Measurements from ENCODE around the gene SAA1. TPM values are rescaled to one million over a fixed set of nuclear protein-coding genes. Genes with fewer than 3 reads are reported as not detected.

Gene SAA1
- total and polyA plus RNA-seq, 10 of the 15 experiments (the other 5 are each of a cell fraction or from before 2014, with no cell fraction given) = 0.36 to 6.9 TPM; not detected in 8

GRCh38 chr11:18280438-18281045 lies 14.5 kb downstream of the SAA1 start (continued):
- TF ChIP-seq IRF4 (IDR thresholded peaks at IDR 0.05; ENCODE audit: low read depth, low read length) (0 out of 2 replicates have a peak, but pooled peaks have one; percentile 29), CBFB (IDR thresholded peaks at IDR 0.05; ENCODE audit: low read depth) (no peak), POLR2AphosphoS2 (IDR thresholded peaks at IDR 0.05; ENCODE audit: low read depth, low read length) (no peak), ZNF207 (IDR thresholded peaks at IDR 0.05; ENCODE audit: borderline replicate concordance) (no peak), TAF1 (IDR thresholded peaks at IDR 0.05; ENCODE audit: borderline replicate concordance, low read depth, low read length) (no peak), DPF2 (IDR thresholded peaks at IDR 0.05) (peak; percentile 51; the same call in 1 of the 2 replicates), RBBP5 (conservative IDR thresholded peaks at IDR 0.05) (no peak), MEF2B (IDR thresholded peaks at IDR 0.05; ENCODE audit: partially characterized antibody, poor library complexity, severe bottlenecking) (no peak), SMAD1 (IDR thresholded peaks at IDR 0.05; ENCODE audit: low read depth, partially characterized antibody) (no peak), BRCA1 (IDR thresholded peaks at IDR 0.05; ENCODE audit: low read depth, low read length) (no peak), JUNB (IDR thresholded peaks at IDR 0.05) (peak; percentile 58), ZNF622 (IDR thresholded peaks at IDR 0.05) (no peak), NFYB (IDR thresholded peaks at IDR 0.05; ENCODE audit: insufficient read depth, low read depth, low read length) (no peak), SMARCA5 (IDR thresholded peaks at IDR 0.05) (0 out of 2 replicates have a peak, but pooled peaks have one; percentile 45), EED (IDR thresholded peaks at IDR 0.05; ENCODE audit: low read depth) (peak; percentile 33; the same call in 1 of the 2 replicates), PKNOX1 (IDR thresholded peaks at IDR 0.05) (peak; percentile 85)
- TF ChIP-seq, protein P1, sequence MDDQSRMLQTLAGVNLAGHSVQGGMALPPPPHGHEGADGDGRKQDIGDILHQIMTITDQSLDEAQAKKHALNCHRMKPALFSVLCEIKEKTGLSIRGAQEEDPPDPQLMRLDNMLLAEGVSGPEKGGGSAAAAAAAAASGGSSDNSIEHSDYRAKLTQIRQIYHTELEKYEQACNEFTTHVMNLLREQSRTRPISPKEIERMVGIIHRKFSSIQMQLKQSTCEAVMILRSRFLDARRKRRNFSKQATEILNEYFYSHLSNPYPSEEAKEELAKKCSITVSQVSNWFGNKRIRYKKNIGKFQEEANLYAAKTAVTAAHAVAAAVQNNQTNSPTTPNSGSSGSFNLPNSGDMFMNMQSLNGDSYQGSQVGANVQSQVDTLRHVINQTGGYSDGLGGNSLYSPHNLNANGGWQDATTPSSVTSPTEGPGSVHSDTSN (IDR thresholded peaks at IDR 0.05; ENCODE audit: insufficient replicate concordance, low read depth, low read length) = no peak
- TF ChIP-seq, protein P2, sequence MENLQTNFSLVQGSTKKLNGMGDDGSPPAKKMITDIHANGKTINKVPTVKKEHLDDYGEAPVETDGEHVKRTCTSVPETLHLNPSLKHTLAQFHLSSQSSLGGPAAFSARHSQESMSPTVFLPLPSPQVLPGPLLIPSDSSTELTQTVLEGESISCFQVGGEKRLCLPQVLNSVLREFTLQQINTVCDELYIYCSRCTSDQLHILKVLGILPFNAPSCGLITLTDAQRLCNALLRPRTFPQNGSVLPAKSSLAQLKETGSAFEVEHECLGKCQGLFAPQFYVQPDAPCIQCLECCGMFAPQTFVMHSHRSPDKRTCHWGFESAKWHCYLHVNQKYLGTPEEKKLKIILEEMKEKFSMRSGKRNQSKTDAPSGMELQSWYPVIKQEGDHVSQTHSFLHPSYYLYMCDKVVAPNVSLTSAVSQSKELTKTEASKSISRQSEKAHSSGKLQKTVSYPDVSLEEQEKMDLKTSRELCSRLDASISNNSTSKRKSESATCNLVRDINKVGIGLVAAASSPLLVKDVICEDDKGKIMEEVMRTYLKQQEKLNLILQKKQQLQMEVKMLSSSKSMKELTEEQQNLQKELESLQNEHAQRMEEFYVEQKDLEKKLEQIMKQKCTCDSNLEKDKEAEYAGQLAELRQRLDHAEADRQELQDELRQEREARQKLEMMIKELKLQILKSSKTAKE (IDR thresholded peaks at IDR 0.05; ENCODE audit: low read depth, poor library complexity, severe bottlenecking) = peak; percentile 39
- TF ChIP-seq, protein P3, sequence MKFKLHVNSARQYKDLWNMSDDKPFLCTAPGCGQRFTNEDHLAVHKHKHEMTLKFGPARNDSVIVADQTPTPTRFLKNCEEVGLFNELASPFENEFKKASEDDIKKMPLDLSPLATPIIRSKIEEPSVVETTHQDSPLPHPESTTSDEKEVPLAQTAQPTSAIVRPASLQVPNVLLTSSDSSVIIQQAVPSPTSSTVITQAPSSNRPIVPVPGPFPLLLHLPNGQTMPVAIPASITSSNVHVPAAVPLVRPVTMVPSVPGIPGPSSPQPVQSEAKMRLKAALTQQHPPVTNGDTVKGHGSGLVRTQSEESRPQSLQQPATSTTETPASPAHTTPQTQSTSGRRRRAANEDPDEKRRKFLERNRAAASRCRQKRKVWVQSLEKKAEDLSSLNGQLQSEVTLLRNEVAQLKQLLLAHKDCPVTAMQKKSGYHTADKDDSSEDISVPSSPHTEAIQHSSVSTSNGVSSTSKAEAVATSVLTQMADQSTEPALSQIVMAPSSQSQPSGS (IDR thresholded peaks at IDR 0.05; ENCODE audit: low read length) = no peak
- TF ChIP-seq, protein P4, sequence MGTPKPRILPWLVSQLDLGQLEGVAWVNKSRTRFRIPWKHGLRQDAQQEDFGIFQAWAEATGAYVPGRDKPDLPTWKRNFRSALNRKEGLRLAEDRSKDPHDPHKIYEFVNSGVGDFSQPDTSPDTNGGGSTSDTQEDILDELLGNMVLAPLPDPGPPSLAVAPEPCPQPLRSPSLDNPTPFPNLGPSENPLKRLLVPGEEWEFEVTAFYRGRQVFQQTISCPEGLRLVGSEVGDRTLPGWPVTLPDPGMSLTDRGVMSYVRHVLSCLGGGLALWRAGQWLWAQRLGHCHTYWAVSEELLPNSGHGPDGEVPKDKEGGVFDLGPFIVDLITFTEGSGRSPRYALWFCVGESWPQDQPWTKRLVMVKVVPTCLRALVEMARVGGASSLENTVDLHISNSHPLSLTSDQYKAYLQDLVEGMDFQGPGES (IDR thresholded peaks at IDR 0.05) = no peak
- TF ChIP-seq, protein P5, sequence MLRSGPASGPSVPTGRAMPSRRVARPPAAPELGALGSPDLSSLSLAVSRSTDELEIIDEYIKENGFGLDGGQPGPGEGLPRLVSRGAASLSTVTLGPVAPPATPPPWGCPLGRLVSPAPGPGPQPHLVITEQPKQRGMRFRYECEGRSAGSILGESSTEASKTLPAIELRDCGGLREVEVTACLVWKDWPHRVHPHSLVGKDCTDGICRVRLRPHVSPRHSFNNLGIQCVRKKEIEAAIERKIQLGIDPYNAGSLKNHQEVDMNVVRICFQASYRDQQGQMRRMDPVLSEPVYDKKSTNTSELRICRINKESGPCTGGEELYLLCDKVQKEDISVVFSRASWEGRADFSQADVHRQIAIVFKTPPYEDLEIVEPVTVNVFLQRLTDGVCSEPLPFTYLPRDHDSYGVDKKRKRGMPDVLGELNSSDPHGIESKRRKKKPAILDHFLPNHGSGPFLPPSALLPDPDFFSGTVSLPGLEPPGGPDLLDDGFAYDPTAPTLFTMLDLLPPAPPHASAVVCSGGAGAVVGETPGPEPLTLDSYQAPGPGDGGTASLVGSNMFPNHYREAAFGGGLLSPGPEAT (IDR thresholded peaks at IDR 0.05; ENCODE audit: low read depth) = no peak; the same call in 1 of the 2 replicates

Measured in GM12878 (cell line).